GM18499 (cell line): ENCODE data around the gene AVPR1B.
"Not testable (repeated sequence)": the region's sequence is repeated elsewhere in the genome, so short reads cannot be mapped to it uniquely, and the experiment has no call there.

ENCODE experiments used
- ATAC-seq: cut with Tn5 transposase; IDR thresholded peaks from one replicate; pipeline ENCODE4 v1.9.1; 2021; ENCODE audit warnings: moderate number of reproducible peaks; ENCODE audit not compliant: insufficient read depth, unreplicated experiment

The AVPR1B gene

GRCh38 chr1:206087091-206087490 is 30.1 kb downstream of the AVPR1B start:
- ATAC-seq = no peak

- no peak for ATAC-seq
These were observed 33.4 kb downstream of the AVPR1B start for GRCh38 chr1:206083750-206084149.

- ATAC-seq = no peak
These were observed 34.1 kb downstream of the AVPR1B start for GRCh38 chr1:206082831-206083695.

- no peak for ATAC-seq
These were observed 35.3 kb downstream of the AVPR1B start for GRCh38 chr1:206081856-206082255.

GRCh38 chr1:206080026-206080820 is 37.0 kb downstream of the AVPR1B start:
- ATAC-seq = no peak

GRCh38 chr1:206079135-206079534 is 38.1 kb downstream of the AVPR1B start:
- no peak for ATAC-seq

- no peak for ATAC-seq
These were observed 41.1 kb downstream of the AVPR1B start for GRCh38 chr1:206075786-206076755.

GRCh38 chr1:206074839-206075238 is 42.3 kb downstream of the AVPR1B start:
- ATAC-seq = no peak

GRCh38 chr1:206070627-206071304 is 46.4 kb downstream of the AVPR1B start:
- ATAC-seq = no peak

- ATAC-seq = no peak
These were observed 48.9 kb downstream of the AVPR1B start for GRCh38 chr1:206068314-206068713.

- no peak for ATAC-seq
These were observed 49.5 kb downstream of the AVPR1B start for GRCh38 chr1:206067486-206068227.

GRCh38 chr1:206066479-206067171 is 50.6 kb downstream of the AVPR1B start:
- ATAC-seq = peak; percentile 81

- no peak for ATAC-seq
These were observed 51.5 kb downstream of the AVPR1B start for GRCh38 chr1:206065547-206066145.

GRCh38 chr1:206064501-206064900 is 52.7 kb downstream of the AVPR1B start:
- not testable (repeated sequence) for ATAC-seq

- not testable (repeated sequence) for ATAC-seq
These were observed 53.2 kb downstream of the AVPR1B start for GRCh38 chr1:206064001-206064400.

- no peak for ATAC-seq
These were observed 54.7 kb downstream of the AVPR1B start for GRCh38 chr1:206062464-206062863.

- ATAC-seq = no peak
These were observed 56.3 kb downstream of the AVPR1B start for GRCh38 chr1:206060844-206061243.
